Stimulated activated CD4-positive, alpha-beta T cell treated with anti-CD3 and anti-CD28 coated beads, TNF-alpha, amount 100 ng/mL, for 24 hours (primary cell): Measurements from ENCODE around the gene ZNF652.
"Not testable (repeated sequence)": the region's sequence is repeated elsewhere in the genome, so short reads cannot be mapped to it uniquely, and the experiment has no call there.

Source experiments
- DNase-seq, 3 experiments: peaks; one replicate each; pipeline ENCODE4 v3.0.0-alpha.2; 2020; ENCODE audit warnings: low read depth in 3 of 3

The ZNF652 gene

GRCh38 chr17:49386373-49386772 lies 24.3 kb upstream of the ZNF652 start:
- DNase-seq: no peak

- no peak for DNase-seq
Observed at GRCh38 chr17:49384951-49385350, 22.9 kb upstream of the ZNF652 start.

DNA sequence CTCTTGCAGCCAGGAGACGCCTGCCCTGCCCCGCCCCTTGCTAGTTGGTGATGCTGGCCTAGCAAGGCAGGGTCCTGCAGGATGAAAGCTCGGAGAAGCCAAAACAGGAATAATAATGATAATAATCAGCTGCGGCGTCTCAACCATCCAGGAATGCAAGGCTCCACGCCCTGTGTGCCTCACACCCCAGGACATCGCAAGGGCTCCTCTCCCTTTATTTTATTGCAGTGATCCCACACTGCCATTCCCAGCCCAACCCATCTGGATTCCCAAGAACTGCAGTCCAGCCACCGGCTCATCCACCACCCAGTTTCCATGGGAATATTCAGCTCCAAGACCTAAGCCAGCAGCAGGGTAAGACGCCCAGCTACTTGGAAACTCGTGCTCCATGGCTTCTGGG lies 21.0 kb upstream of the ZNF652 start:
- no peak for DNase-seq

GRCh38 chr17:49382556-49382955 lies 20.5 kb upstream of the ZNF652 start:
- DNase-seq: no peak

DNA sequence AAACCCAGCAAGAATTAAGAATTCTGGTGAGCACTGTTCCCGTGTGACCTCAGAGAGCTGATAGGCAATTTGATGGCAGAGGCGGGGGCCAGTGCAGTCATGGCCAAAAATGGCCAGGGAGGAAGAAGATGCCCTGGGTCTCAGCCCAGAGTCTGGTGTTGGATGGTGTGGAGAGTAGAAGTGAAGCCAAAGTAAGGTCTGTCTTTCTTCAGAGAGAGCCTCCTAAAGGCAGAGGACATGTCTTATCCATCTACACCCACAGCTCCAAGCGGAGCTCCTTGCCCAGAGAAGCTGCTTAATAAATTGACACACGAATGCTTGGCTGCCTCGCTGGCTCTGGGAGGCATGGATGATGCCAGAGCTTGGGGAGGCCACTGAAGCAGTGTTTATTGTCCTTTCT lies 19.7 kb upstream of the ZNF652 start:
- DNase-seq: no peak

GRCh38 chr17:49381033-49381432 lies 19.0 kb upstream of the ZNF652 start:
- DNase-seq: no peak

DNA sequence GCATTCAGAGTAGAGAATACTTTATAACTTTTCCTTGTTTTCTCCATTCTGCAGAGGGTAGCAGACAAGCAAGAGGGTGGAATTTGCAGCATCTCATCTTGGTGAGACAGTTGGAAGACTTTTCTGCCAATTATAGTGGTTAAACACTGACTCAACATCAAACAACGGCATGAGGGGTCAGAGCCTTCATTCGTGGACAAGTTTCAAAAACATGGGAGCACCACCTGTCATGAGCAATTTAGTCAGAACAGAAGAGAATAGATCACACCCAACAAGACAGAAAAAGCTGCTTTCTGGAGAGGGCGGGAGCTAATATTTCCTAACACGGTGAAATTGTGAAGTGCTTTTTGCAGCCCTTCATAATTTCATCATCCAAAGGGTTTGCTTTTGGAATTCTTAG lies 17.9 kb upstream of the ZNF652 start:
- DNase-seq: no peak

GRCh38 chr17:49378311-49378710 lies 16.3 kb upstream of the ZNF652 start:
- DNase-seq: no peak

GRCh38 chr17:49375544-49375943 lies 13.5 kb upstream of the ZNF652 start:
- no peak for DNase-seq

GRCh38 chr17:49373115-49373514 lies 11.1 kb upstream of the ZNF652 start:
- no peak for DNase-seq

GRCh38 chr17:49372425-49372824 lies 10.4 kb upstream of the ZNF652 start:
- no peak for DNase-seq

- no peak for DNase-seq
Observed at GRCh38 chr17:49370971-49371834, 9.2 kb upstream of the ZNF652 start.

- no peak for DNase-seq
Observed at GRCh38 chr17:49369760-49370159, 7.7 kb upstream of the ZNF652 start.

DNA sequence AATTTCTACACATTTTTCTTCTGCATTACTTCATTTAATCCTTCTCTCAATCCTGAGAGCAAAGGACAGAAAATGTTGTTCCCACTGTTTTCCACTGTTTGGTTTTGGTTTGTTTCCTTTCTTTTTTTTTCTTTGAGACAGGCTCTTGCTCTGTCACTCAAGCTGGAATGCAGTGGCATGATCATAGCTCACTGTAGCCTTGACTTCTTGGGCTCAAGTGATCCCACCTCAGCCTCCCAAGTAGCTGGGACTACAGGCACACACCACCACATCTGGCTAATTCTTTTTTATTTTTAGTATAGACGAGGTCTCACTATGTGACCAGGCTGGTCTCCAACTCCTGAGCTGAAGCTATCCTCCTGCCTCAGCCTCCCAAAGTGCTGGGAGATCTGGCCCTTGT lies 7.0 kb upstream of the ZNF652 start:
- no peak for DNase-seq

- DNase-seq: no peak
Observed at GRCh38 chr17:49365667-49366066, 3.6 kb upstream of the ZNF652 start.

GRCh38 chr17:49365126-49365525 lies 3.1 kb upstream of the ZNF652 start:
- not testable (repeated sequence) for DNase-seq

GRCh38 chr17:49364119-49364518 lies 2.1 kb upstream of the ZNF652 start:
- DNase-seq: no peak

DNA sequence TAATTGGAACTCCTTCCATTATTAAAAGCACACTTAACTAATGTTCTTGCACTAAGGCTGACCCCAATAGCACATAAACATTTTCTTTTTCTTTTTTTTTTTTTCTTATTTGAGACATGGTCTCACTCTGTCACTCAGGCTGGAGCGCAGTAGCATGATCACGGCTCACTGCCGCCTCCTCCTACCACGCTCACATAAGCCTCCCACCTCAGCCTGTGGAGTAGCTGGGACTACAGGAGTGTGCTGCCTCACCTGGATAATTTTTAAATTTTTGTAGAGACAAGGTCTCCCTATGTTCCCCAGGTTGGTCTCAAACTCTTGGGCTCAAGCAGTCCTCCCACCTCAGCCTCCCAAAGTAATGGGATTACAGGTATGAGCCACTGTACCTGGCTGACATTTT lies 1.2 kb upstream of the ZNF652 start:
- DNase-seq: no peak

DNA sequence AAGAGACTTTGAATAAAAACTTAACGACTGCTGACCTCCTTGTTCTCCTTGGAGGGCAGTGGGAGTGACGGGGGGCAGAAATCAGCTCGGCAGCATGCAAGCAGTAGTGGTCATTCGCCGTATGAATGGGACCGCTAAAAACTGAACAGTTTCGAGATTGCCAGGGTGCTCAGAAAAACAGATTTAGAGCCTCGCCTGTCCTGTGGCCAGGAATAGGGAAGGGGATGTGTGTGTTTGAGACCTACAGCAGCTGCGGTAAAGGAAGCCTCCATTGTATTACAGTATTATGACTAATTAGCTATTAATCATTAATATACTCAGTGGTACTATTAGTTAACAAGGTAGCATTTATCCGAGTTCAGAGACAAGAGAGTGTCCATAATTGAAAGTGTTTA lies 670 bp upstream of the ZNF652 start:
- no peak for DNase-seq

DNA sequence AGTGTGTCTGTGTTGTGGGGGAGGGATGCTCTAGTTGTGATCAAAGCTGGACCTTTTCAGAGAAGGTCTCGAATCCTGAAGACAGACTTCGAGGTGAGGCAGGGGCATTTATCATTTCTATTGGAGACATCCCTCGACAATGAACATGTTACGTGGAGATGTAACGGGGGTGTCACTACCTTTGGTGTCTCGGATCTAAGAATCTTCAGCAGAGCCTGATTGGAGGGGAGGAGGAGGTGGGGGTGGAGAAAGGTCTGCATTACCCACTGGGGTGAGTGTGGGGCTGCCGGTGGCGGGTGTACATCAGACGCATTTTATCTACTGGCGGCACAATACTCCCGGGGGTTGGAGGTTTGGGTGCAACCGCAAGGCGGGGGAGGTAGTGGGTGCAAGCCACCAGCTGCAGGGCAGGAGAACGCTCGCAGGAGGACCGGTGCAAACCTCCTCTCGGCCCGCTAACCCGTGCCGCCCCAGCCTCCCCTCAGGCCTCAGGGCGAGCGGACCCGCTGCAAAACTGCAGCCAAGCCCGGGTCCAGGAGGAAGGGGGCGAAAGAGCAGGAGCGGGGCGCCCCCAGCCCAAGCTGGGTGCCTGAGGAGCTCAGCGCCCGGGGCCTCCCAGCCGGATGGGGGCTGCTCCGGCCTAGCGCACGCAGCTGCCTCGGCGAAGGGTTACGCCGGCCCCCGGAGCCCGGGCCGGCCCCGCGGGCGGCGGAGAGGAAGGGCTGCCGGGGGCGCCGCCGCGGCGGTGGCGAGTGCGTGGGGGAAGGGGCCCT lies 735 bp downstream of the ZNF652 start:
- DNase-seq: peak; percentile 35 to 54 (median 38)

- DNase-seq: peak in 2 of 3 experiments; percentile 12 to 28
Observed at GRCh38 chr17:49360796-49361128, 1.3 kb downstream of the ZNF652 start.

DNA sequence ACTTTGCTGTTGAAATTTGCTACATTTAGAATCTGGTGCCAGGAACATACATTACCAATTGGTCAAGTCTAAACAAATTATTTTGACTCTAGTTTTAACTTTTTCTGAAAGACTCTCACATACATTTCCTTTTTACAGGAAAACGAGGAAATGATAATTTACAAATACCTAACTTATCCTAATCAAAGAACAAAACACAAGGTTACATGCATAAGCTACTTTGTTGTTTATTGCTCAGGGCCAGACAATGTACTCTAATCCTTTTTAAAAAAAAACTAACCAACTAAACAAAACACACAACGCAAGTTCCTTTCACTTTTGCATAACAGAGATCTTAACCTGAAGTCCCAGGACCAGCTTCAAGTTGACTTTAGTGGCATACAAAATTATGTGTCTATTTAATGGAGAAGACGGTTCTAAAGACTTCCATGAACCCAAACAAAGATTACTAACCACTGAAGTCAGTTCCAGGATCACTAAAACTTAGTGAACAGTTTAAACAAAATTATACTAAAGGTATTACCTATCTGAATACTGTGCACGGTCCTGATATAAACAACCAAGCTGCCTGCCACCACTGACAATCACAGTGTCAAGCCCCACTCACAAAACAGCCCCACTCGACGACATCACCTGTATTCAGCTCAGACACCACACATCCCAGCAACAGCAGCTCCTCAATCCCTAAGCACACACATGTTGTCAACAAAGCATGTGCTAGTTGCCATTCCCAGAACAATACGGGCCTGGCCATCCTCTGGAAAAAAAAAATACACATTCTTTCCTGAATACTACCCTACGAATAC lies 1.9 kb downstream of the ZNF652 start:
- no peak for DNase-seq
